Testis (tissue), 3 donors: ENCODE data around the gene LRPPRC. TPM values are rescaled to one million over a fixed set of nuclear protein-coding genes. Genes with fewer than 3 reads are reported as not detected.
"Not testable (repeated sequence)": the region's sequence is repeated elsewhere in the genome, so short reads cannot be mapped to it uniquely, and the experiment has no call there.

Experiments used
- DNase-seq: peaks from one replicate; pipeline ENCODE4 v3.0.0-alpha.2; 2019
- H3K27ac ChIP-seq, 2 donors: fragments of 200-600 bp; sonication (generic); one replicate each; pipeline ENCODE4 v1.5.1; 2019
- H3K27me3 ChIP-seq: fragments of 200-600 bp; sonication (generic); one replicate; pipeline ENCODE4 v1.5.1; 2019
- H3K36me3 ChIP-seq: fragments of 200-600 bp; sonication (generic); one replicate; pipeline ENCODE4 v1.5.1; 2017; ENCODE audit warnings: low read depth; ENCODE audit errors: missing control alignments
- H3K4me1 ChIP-seq: fragments of 200-600 bp; sonication (generic); one replicate; pipeline ENCODE4 v1.5.1; 2019
- H3K4me3 ChIP-seq, 2 donors: fragments of 200-600 bp; sonication (generic); one replicate each; pipeline ENCODE4 v1.5.1; 2017 to 2019
- H3K9me3 ChIP-seq: fragments of 200-600 bp; sonication (generic); one replicate; pipeline ENCODE4 v1.5.1; 2017
- CTCF ChIP-seq, 3 experiments: fragments of 450-650 bp in 2 of 3; fragments of 200-600 bp in 1 of 3; sonication (generic) in 1 of 3; IDR thresholded peaks; one replicate each; pipeline ENCODE4 v1.5.1; 2016 to 2019; ENCODE audit warnings: antibody characterized with exemption in 3 of 3, mild to moderate bottlenecking in 2 of 3, moderate library complexity in 1 of 3
- POLR2A ChIP-seq: fragments of 450-650 bp; IDR thresholded peaks from one replicate; pipeline ENCODE4 v1.6.1; 2017; ENCODE audit warnings: antibody characterized with exemption, mild to moderate bottlenecking, moderate library complexity
- WGBS, 2 donors: methylation state at CpG; one replicate each; pipeline ENCODE4 v1.1.5; 2018; 5-methylcytosine and 5-hydroxymethylcytosine counted together
- intact Hi-C: fragments of 100-400 bp; cut with DNase I; formaldehyde crosslinking; loops from one replicate; pipeline ENCODE4 v1.15.1; 2023; ENCODE audit warnings: low total_unique reads
- polyA plus RNA-seq: library from polyadenylated mRNA; stranded (reverse); fragments of 350-450 nt; fragmentation: Illumina TruSeq; extraction: RNeasy Lipid Tissue Mini Kit (QIAGEN cat#74804); gene quantifications from one replicate; pipeline ENCODE4 v1.2.3, GENCODE V29; 2014; ENCODE audit warnings: low read depth, low replicate concordance; ENCODE audit not compliant: insufficient read depth
- total RNA-seq, 2 donors: library from RNA; depleted of rRNA; stranded (reverse); fragments of >200 nt; gene quantifications; one replicate each; pipeline ENCODE4 v1.2.3, GENCODE V29; 2016

LRPPRC gene
- total and polyA plus RNA-seq, 3 donors from 2014 or later, result 65.7 to 133 (median 114) TPM

- intact Hi-C loops, result no loop called here
- TF ChIP-seq POLR2A, result no peak
- TF ChIP-seq CTCF (IDR thresholded peaks at IDR 0.05), result no peak
- Histone ChIP-seq H3K9me3 (no peaks in the 10 kb centered on the region), H3K4me3 (no peak overlapping the region), H3K27me3 (no peaks in the 10 kb centered on the region), H3K27ac (no peak overlapping the region), H3K36me3 (no peaks in the 10 kb centered on the region), H3K4me1 (no peaks in the 10 kb centered on the region)
- DNase-seq, result no peak
- 93 to 97% methylated on average over 4 of the region's 4 CpGs for WGBS, 2 donors
These were observed 61.2 kb downstream of the LRPPRC start for GRCh38 chr2:43934567-43934966.

GRCh38 chr2:43931293-43931692 is 64.5 kb downstream of the LRPPRC start:
- no peak overlapping the region for H3K27ac ChIP-seq
- H3K4me1 ChIP-seq, result no peaks in the 10 kb centered on the region
- H3K9me3 ChIP-seq, result no peaks in the 10 kb centered on the region
- no peaks in the 10 kb centered on the region for H3K27me3 ChIP-seq
- no peak for DNase-seq
- 90 to 93% methylated on average over 3 of the region's 3 CpGs for WGBS, 2 donors
- intact Hi-C loops, result no loop called here
- H3K4me3 ChIP-seq, result no peak overlapping the region
- no peaks in the 10 kb centered on the region for H3K36me3 ChIP-seq
- no peak for TF ChIP-seq POLR2A

GRCh38 chr2:43927442-43927841 is 68.3 kb downstream of the LRPPRC start:
- no peak overlapping the region for H3K27ac ChIP-seq
- intact Hi-C loops, result no loop called here
- no peaks in the 10 kb centered on the region for H3K27me3 ChIP-seq
- DNase-seq, result no peak
- no peaks in the 10 kb centered on the region for H3K36me3 ChIP-seq
- no peak overlapping the region for H3K4me3 ChIP-seq
- H3K9me3 ChIP-seq, result no peaks in the 10 kb centered on the region
- WGBS, 2 donors, result 88 to 90% methylated on average over 4 of the region's 4 CpGs
- H3K4me1 ChIP-seq, result no peaks in the 10 kb centered on the region
- TF ChIP-seq POLR2A (no peak), CTCF (IDR thresholded peaks at IDR 0.05) (no peak)

- 94 to 95% methylated on average over 4 of the region's 4 CpGs for WGBS, 2 donors
- no peaks in the 10 kb centered on the region for H3K36me3 ChIP-seq
- intact Hi-C loops, result no loop called here
These were observed 70.4 kb downstream of the LRPPRC start for GRCh38 chr2:43925431-43925830.

GRCh38 chr2:43924463-43924862 is 71.3 kb downstream of the LRPPRC start:
- no peaks in the 10 kb centered on the region for H3K36me3 ChIP-seq
- no peak for TF ChIP-seq CTCF (IDR thresholded peaks at IDR 0.05)
- no peak for TF ChIP-seq POLR2A
- DNase-seq, result no peak
- H3K4me1 ChIP-seq, result no peaks in the 10 kb centered on the region
- no peaks in the 10 kb centered on the region for H3K27me3 ChIP-seq
- H3K4me3 ChIP-seq, result no peak overlapping the region
- intact Hi-C loops, result no loop called here
- WGBS, 2 donors, result 95 to 96% methylated on average over 2 of the region's 2 CpGs
- H3K27ac ChIP-seq, result no peak overlapping the region
- no peaks in the 10 kb centered on the region for H3K9me3 ChIP-seq

More at GRCh38 chr2:43925431-43925830, 70.4 kb downstream of the LRPPRC start:
- TF ChIP-seq CTCF (IDR thresholded peaks at IDR 0.05) (no peak), POLR2A (no peak)
- Histone ChIP-seq H3K27me3 (no peaks in the 10 kb centered on the region), H3K4me1 (no peaks in the 10 kb centered on the region), H3K27ac (no peak overlapping the region), H3K4me3 (no peak overlapping the region), H3K9me3 (no peaks in the 10 kb centered on the region)
- DNase-seq, result no peak

GRCh38 chr2:43911136-43911790 is 84.5 kb downstream of the LRPPRC start:
- H3K4me1 ChIP-seq, H3K9me3 ChIP-seq, H3K36me3 ChIP-seq, H3K4me3 ChIP-seq, H3K27ac ChIP-seq, DNase-seq, H3K27me3 ChIP-seq: not testable (repeated sequence)
- intact Hi-C loops, result loop anchor here (10.0 kb wide), 1 partner anchor 504 kb away; no protein-coding TSS in a partner anchor
- WGBS, 2 donors, result 92 to 97% methylated on average over 8 of the region's 8 CpGs
